ENCODE results near the gene SRC. TPM values are rescaled to one million over a fixed set of nuclear protein-coding genes. Genes with fewer than 3 reads are reported as not detected.

SRC gene
- total RNA-seq, 1 donor from 2014 or later, result 3.5 TPM

GRCh38 chr20:37343212-37343993 lies 2.5 kb upstream of the SRC start:
- Mint-ChIP-seq H3K9me3 (no peaks in the 10 kb centered on the region), H3K4me3 (ENCODE audit: low read depth) (peak overlapping the region; percentile 26), H3K27me3 (ENCODE audit: low read depth) (peaks cover 3% of the 10 kb centered on the region), H3K27ac (no peak overlapping the region), H3K4me1 (ENCODE audit: low read depth) (peaks cover 8% of the 10 kb centered on the region), H3K36me3 (ENCODE audit: low read depth) (no peaks in the 10 kb centered on the region)
- DNase-seq (ENCODE audit: low spot score), result no peak
- intact Hi-C loops (cut with micrococcal nuclease), result no loop called here

- Mint-ChIP-seq H3K4me3 (ENCODE audit: low read depth) (peak overlapping the region; percentile 26), H3K27ac (no peak overlapping the region), H3K4me1 (ENCODE audit: low read depth) (peaks cover 8% of the 10 kb centered on the region), H3K9me3 (no peaks in the 10 kb centered on the region), H3K27me3 (ENCODE audit: low read depth) (peaks cover 3% of the 10 kb centered on the region), H3K36me3 (ENCODE audit: low read depth) (no peaks in the 10 kb centered on the region)
- intact Hi-C loops (cut with micrococcal nuclease), result no loop called here
- no peak for DNase-seq (ENCODE audit: low spot score)
Measured at GRCh38 chr20:37343994-37344355, 2.0 kb upstream of the SRC start.

GRCh38 chr20:37344506-37345338 lies 1.2 kb upstream of the SRC start:
- peaks cover 8% of the 10 kb centered on the region for H3K4me1 Mint-ChIP-seq (ENCODE audit: low read depth)
- peak overlapping the region; percentile 52 for H3K27ac Mint-ChIP-seq
- H3K27me3 Mint-ChIP-seq (ENCODE audit: low read depth), result peaks cover 3% of the 10 kb centered on the region
- peak overlapping the region; percentile 77 for H3K4me3 Mint-ChIP-seq (ENCODE audit: low read depth)
- intact Hi-C loops (cut with micrococcal nuclease), result no loop called here
- no peaks in the 10 kb centered on the region for H3K36me3 Mint-ChIP-seq (ENCODE audit: low read depth)
- no peak for DNase-seq (ENCODE audit: low spot score)
- H3K9me3 Mint-ChIP-seq, result no peaks in the 10 kb centered on the region

GRCh38 chr20:37346236-37346534 lies 245 bp downstream of the SRC start:
- no peaks in the 10 kb centered on the region for H3K9me3 Mint-ChIP-seq
- H3K36me3 Mint-ChIP-seq (ENCODE audit: low read depth), result no peaks in the 10 kb centered on the region
- no peak for DNase-seq (ENCODE audit: low spot score)
- H3K4me3 Mint-ChIP-seq (ENCODE audit: low read depth), result no peak overlapping the region
- intact Hi-C loops (cut with micrococcal nuclease), result no loop called here
- H3K27me3 Mint-ChIP-seq (ENCODE audit: low read depth), result peaks cover 3% of the 10 kb centered on the region
- H3K27ac Mint-ChIP-seq, result no peak overlapping the region
- H3K4me1 Mint-ChIP-seq (ENCODE audit: low read depth), result peaks cover 8% of the 10 kb centered on the region

GRCh38 chr20:37346535-37347346 lies 801 bp downstream of the SRC start:
- no peak for DNase-seq (ENCODE audit: low spot score)
- Mint-ChIP-seq H3K4me1 (ENCODE audit: low read depth) (peaks cover 8% of the 10 kb centered on the region), H3K4me3 (ENCODE audit: low read depth) (peak overlapping the region; percentile 14), H3K9me3 (no peaks in the 10 kb centered on the region), H3K27me3 (ENCODE audit: low read depth) (peaks cover 3% of the 10 kb centered on the region), H3K36me3 (ENCODE audit: low read depth) (no peaks in the 10 kb centered on the region), H3K27ac (no peak overlapping the region)
- intact Hi-C loops (cut with micrococcal nuclease), result no loop called here

GRCh38 chr20:37347347-37347823 lies 1.4 kb downstream of the SRC start:
- peaks cover 3% of the 10 kb centered on the region for H3K27me3 Mint-ChIP-seq (ENCODE audit: low read depth)
- H3K9me3 Mint-ChIP-seq, result no peaks in the 10 kb centered on the region
- H3K4me1 Mint-ChIP-seq (ENCODE audit: low read depth), result peaks cover 8% of the 10 kb centered on the region
- no peak overlapping the region for H3K27ac Mint-ChIP-seq
- intact Hi-C loops (cut with micrococcal nuclease), result no loop called here
- no peaks in the 10 kb centered on the region for H3K36me3 Mint-ChIP-seq (ENCODE audit: low read depth)
- H3K4me3 Mint-ChIP-seq (ENCODE audit: low read depth), result peak overlapping the region; percentile 14
- DNase-seq (ENCODE audit: low spot score), result no peak

- Mint-ChIP-seq H3K4me3 (ENCODE audit: low read depth) (peak overlapping the region; percentile 11), H3K27me3 (ENCODE audit: low read depth) (peaks cover 3% of the 10 kb centered on the region), H3K9me3 (no peaks in the 10 kb centered on the region), H3K36me3 (ENCODE audit: low read depth) (no peaks in the 10 kb centered on the region), H3K4me1 (ENCODE audit: low read depth) (peaks cover 8% of the 10 kb centered on the region), H3K27ac (no peak overlapping the region)
- intact Hi-C loops (cut with micrococcal nuclease), result no loop called here
- no peak for DNase-seq (ENCODE audit: low spot score)
Measured at GRCh38 chr20:37347891-37348791, 2.2 kb downstream of the SRC start.

- Mint-ChIP-seq H3K27ac (no peak overlapping the region), H3K27me3 (ENCODE audit: low read depth) (peaks cover 3% of the 10 kb centered on the region), H3K9me3 (no peaks in the 10 kb centered on the region), H3K4me1 (ENCODE audit: low read depth) (peaks cover 4% of the 10 kb centered on the region), H3K4me3 (ENCODE audit: low read depth) (no peak overlapping the region), H3K36me3 (ENCODE audit: low read depth) (no peaks in the 10 kb centered on the region)
- intact Hi-C loops (cut with micrococcal nuclease), result no loop called here
- no peak for DNase-seq (ENCODE audit: low spot score)
Measured at GRCh38 chr20:37348792-37349516, 3.0 kb downstream of the SRC start.

- Mint-ChIP-seq H3K4me1 (ENCODE audit: low read depth) (peaks cover 4% of the 10 kb centered on the region), H3K27ac (peak overlapping the region; percentile 20), H3K4me3 (ENCODE audit: low read depth) (no peak overlapping the region), H3K27me3 (ENCODE audit: low read depth) (peaks cover 1% of the 10 kb centered on the region), H3K9me3 (no peaks in the 10 kb centered on the region), H3K36me3 (ENCODE audit: low read depth) (no peaks in the 10 kb centered on the region)
- DNase-seq (ENCODE audit: low spot score), result no peak
- intact Hi-C loops (cut with micrococcal nuclease), result no loop called here
Measured at GRCh38 chr20:37349517-37350491, 3.9 kb downstream of the SRC start.

- Mint-ChIP-seq H3K9me3 (no peaks in the 10 kb centered on the region), H3K27ac (no peak overlapping the region), H3K27me3 (ENCODE audit: low read depth) (no peaks in the 10 kb centered on the region), H3K4me1 (ENCODE audit: low read depth) (no peaks in the 10 kb centered on the region), H3K36me3 (ENCODE audit: low read depth) (no peaks in the 10 kb centered on the region), H3K4me3 (ENCODE audit: low read depth) (no peak overlapping the region)
- no peak for DNase-seq (ENCODE audit: low spot score)
- intact Hi-C loops (cut with micrococcal nuclease), result no loop called here
Measured at GRCh38 chr20:37350649-37351574, 5.0 kb downstream of the SRC start.
